Suppressor macrophage treated with lipopolysaccharide for 1 hour (primary cell): ENCODE measurements around the gene GALNT12.

ENCODE experiments used
- DNase-seq, 3 donors: peaks; one replicate each; pipeline ENCODE4 v3.0.0-alpha.2; 2020 to 2022

GALNT12 gene

GRCh38 chr9:98783518-98784226 lies 23.8 kb upstream of the GALNT12 start:
- DNase-seq = no peak

- no peak for DNase-seq
Measured at GRCh38 chr9:98784831-98785806, 22.4 kb upstream of the GALNT12 start.

DNA sequence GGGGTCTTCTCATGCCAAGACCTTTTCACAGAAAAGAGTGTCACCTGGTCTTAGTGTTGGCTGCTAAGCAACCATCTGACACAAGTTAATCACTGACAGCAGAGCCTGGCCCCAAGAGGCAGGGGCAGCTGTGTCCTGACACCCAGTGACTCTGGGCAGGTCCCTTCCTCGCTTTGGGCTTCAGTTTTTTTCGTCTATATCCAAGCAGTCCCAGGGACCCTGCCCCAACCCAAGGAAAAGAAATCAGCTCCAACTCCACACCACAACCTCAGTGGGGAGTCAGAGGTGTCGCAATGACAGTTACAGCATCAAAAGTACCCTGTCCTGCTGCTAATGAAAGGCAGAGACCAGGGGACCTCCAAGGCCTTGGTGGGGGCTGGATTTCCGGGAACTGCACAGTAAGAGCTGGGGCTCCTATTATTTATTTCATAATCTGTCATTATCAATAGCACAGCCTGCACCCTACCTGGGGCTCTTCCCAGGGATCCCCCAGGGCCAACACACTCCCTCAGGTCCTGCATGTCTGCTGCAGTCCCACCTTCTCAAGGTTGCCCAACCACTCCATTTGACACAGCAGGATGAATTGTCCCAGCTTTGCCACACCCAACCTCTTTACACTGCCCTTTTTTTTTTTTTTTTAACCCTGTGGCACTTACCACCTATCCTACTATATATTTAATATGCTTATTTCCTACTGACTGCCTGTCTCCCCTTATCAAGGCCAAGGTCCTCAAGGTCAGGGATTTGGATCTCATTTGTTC lies 20.5 kb upstream of the GALNT12 start:
- DNase-seq = no peak

DNA sequence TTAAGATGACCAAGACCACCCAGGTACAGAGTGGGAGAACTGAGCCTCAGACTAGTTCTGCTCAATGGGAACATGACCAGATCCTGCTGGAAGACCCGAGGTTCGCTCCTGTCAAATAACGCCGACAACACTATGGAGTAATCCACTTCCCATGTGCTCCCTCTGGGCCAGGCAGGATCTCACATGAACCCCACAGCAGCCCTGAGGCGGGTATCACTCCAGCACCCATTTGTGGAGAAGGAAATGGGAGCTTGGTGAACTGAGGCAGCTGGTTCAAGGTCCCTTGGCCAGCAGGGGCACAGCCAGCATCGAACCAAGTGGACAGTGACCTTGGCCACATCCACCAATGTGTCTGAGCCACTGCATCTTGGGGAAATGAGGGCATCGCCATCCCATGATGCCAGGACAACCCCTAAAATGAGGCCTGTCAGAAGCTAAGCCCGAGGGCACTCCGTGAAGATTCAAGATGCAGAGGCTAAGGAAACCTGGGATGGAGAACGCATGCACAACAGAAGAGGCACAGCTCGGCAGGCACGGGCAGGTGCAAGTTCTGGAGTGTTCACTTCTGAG lies 19.6 kb upstream of the GALNT12 start:
- DNase-seq = no peak

DNA sequence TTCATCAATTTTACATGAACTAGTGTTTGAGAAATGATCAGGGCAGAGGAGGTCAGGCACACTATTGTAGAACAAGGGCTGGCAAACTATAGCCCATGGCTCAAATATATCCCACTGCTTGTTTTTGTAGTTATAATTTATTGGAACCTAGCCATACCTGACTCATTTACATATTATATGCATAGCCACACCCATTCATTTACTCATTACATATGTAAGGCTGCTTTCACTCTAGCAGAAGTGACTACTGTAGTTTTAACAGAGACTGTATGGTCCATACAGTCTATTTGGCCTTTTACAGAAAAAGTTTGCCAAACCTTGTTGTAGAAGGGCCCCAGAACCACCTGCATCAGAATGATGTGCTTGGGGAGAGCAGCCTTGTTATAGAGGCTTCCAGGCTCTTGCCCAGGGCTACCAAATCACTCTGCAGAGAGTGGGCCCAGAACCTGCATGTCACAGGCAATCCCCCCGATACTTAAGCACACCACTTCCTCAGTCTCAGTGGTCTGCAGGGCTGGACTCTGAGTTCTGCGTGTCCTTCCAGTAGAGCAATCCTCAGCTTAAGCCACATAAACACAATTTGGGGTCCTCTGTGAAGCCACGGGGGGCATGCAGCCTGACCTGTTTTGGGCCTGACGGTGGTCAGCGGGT lies 17.9 kb upstream of the GALNT12 start:
- DNase-seq = no peak

DNA sequence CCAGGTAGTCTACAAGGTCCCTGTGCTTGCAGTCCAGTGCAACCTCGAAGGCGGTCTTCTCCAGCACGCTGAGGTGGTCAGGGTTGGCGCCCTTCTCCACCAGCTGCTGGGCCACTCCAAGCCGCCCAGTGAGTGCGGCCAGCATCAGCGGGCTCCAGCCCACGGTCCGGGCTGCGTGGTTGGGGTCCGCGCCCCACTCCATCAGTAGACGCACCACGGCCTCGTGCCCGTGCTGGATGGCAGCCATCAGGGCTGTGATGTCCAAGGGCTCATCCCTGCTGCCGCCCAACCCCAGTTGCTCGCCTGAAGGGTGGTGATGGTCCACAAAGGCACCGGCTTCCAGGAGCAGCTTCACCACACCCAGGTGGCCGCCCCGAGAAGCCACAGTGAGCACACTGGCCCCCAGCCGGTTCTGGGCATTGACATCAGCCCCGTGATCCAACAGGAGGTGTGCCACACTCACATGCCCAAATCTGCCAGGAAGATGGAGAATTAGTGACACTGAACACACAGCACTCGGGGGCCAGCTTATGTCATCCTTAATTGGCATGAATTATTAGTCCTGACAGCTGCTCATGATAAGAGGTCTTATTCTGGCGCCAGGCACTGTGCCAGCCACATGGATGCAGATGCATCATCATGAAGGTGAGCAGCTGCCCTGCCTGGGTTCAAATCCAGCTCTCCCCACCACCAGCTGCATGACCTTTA lies 17.2 kb upstream of the GALNT12 start:
- DNase-seq = no peak

- peak; percentile 83 to 84 (median 84) for DNase-seq
Measured at GRCh38 chr9:98790842-98791607, 16.4 kb upstream of the GALNT12 start.

DNA sequence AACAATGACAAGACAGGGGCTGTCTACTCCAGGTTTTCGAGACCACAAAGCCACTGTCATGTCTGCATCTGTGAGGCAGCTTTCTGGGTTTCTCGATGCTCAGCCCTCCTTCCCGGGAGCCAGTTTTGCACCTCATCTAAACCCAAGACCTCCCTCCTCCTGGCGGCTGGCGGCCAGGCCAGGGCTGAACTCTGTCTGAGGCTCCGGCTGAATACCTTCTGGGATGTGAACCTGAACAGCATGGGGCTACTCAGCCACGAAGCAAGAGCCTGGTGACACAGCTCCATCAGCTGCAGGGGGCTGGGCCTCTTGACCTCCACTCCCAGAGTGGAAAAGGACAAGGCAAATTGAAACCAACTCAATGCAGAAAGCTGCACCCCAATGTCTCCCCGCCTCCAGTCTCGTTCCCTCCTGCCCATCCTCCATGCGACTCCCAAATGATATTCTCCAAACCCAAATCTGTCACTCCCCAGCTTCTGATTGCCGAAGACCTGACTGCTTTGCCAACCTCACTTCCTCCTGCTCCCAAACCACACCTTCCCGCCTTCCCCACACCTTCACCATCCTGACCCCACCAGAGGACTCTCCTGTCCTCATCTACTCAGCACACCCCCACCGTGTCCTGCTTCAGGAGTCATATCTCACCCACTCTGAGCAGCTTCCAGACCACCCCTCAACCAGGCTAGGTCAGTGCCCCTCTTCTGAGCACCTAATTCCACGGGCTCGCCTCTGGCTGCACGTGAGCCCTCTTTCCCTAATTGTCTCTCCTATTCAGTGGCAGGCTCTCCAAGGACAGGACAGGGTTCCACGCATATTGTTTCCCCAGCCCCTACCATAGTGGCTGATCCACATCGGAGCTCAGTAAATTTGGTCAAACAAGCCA lies 15.6 kb upstream of the GALNT12 start:
- DNase-seq = no peak

DNA sequence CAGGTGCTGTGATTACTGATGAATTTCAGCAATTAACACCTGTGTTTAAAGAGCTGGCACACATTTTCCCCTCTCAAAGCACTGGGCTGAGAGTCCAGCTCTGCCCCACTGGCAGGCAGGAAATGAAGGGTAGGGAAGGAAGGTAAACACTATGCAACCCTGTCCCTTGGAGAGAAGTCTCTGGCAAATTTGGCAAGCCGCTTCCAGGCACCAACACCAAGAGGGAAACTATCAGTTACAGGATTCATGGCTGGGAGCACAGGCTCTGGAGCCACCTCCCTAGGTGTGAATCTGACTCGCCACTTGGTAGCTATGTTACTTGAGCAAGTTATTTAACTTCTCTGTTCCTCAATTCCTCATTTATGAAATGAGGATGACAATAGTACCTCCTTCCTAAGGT lies 14.4 kb upstream of the GALNT12 start:
- peak in 1 of 3 donors; percentile 25 for DNase-seq

GRCh38 chr9:98794802-98795201 lies 12.7 kb upstream of the GALNT12 start:
- no peak for DNase-seq

DNA sequence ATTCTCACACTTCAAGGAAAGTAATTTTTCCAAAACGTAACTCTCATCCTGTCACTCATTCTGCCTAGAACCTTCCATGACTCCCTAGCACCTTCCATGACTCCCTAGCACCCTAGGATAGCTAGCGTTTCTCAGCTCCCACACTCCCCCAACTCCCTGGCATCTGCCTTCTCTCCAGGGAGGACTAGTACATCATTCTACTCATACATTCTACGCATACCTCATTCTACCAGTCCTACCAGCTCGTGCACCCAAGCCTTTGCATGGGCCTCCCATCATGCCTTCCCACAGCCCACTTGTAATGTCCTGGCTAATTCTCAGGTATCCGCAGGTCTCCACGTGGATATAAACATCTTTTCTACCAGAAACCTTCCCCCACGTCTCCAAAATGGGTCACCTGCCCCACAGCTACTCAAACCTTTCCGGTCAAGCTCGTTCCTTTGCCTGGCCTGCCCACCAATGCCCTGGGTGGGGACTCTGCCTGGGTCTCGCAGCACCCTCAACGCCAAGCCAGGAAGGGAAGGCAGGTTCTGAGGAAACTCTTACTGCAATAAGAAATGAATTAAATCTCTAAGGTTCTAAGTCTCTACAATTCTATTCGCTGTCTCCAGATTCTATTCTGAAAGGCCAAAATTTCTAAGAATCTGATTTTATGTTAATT lies 12.0 kb upstream of the GALNT12 start:
- no peak for DNase-seq

GRCh38 chr9:98795970-98796363 lies 11.5 kb upstream of the GALNT12 start:
- DNase-seq = no peak

DNA sequence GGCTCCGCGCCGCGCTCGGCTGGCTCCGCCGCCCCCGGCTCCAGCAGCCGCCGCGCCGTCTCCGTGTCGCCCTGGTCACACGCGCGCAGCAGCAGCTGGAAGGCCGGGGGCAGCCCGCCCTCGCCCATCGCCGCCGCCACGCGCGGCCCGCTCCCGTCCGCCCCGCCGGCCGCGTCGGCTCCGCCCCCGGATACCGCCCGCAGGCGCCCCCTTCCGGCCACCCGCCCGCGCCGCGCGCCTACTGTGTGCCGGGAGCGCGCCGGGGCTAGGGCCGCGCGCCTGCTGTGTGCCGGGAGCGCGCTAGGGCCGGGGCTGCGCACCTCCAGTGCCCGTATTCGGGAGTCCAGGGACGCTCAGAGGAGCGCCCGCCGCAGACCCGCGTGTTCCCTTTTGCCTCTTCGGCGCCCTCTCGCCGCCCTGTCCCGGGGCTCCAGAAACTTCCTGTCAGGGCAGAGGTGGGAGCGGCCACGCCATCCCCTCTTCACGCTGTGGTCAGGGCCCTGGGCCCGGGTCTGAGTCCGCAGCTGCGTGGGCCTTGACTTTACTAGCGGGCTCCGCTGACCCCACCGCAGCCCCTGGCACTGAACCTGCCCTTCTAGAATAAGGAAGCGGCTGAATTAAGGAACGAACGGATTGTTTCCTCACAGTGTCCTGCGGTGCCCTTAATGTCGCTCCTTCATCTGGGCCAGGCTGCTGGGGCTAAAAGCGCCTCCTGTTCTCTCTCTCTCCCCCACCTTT lies 10.9 kb upstream of the GALNT12 start, which contains the start of gene ANKS6:
Gene ANKS6, minus strand, starts transcription at position 192 of the 738 bp plus-strand sequence. Its CDS starts 64 bp downstream, at position 128.
- peak; percentile 75 to 93 (median 88) for DNase-seq

DNA sequence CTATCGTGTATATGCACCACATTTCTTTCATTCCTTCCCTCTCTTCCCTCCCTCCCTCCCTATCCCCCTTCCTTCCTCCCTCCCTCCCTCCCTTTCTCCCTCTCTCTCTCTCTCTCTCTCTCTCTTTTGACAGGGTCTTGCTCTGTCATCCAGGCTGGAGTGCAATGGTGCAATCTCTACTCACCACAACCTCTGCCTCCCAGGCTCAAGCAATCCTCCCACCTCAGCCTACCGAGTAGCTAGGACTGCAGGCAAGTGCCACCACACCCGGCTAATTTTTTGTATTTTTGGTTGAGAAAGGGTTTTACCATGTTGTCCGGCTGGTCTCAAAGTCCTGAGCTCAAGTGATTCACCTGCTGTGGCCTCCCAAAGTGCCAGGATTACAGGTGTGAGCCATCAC lies 10.0 kb upstream of the GALNT12 start:
- no peak for DNase-seq

- no peak for DNase-seq
Measured at GRCh38 chr9:98798254-98798653, 9.2 kb upstream of the GALNT12 start.

- DNase-seq = no peak
Measured at GRCh38 chr9:98801561-98801960, 5.9 kb upstream of the GALNT12 start.

DNA sequence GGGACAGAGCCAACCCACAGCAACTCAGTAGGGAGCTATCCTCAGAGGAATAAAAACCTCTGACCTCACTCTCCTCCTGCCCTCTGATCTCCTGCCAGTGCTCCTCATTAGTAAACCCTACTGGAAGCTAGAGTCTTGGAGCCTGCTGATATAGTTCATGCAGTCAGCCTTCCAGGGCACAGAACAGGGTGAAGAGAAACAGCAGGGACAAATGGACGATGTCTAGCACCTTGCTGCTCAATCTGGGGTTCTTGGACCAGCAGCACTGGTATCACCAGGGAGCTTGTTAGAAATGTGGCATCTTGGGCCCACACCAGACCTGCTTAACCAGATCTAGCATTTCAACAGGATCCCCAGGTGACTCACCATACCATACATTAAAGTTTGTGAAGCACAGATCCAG lies 5.5 kb upstream of the GALNT12 start:
- DNase-seq = no peak

GRCh38 chr9:98804083-98804482 lies 3.4 kb upstream of the GALNT12 start:
- DNase-seq = no peak
